Kidney epithelial cell (primary cell): Measurements from ENCODE around the gene NPPC. TPM values are rescaled to one million over a fixed set of nuclear protein-coding genes. Genes with fewer than 3 reads are reported as not detected.
"Not testable (repeated sequence)": the region's sequence is repeated elsewhere in the genome, so short reads cannot be mapped to it uniquely, and the experiment has no call there.

ENCODE experiments used
- DNase-seq: peaks from one replicate; pipeline ENCODE4 v3.0.0-alpha.2; 2010; ENCODE audit warnings: low read depth
- H3K27me3 ChIP-seq: 2 replicates; pipeline ENCODE4 v1.6.0; 2011; ENCODE audit warnings: low read length; ENCODE audit not compliant: control insufficient read depth, insufficient read depth
- H3K36me3 ChIP-seq: 2 replicates; pipeline ENCODE4 v1.5.1; 2011; ENCODE audit warnings: low read length; ENCODE audit not compliant: control insufficient read depth, insufficient read depth
- H3K4me3 ChIP-seq: 2 replicates; pipeline ENCODE4 v1.5.1; 2011; ENCODE audit warnings: low read depth, mild to moderate bottlenecking, control low read depth, low read length
- CTCF ChIP-seq: IDR thresholded peaks from 2 replicates; pipeline ENCODE4 v1.5.1; 2011; ENCODE audit warnings: mild to moderate bottlenecking, moderate library complexity, low read length, control low read depth, inconsistent platforms; ENCODE audit not compliant: insufficient read depth, poor library complexity, severe bottlenecking
- total RNA-seq: library from RNA; depleted of rRNA; stranded (reverse); fragments of >200 nt; gene quantifications from 2 replicates; pipeline ENCODE4 v1.2.3, GENCODE V29; 2015

The NPPC gene
- total RNA-seq, 1 donor from 2014 or later = not detected

GRCh38 chr2:231914077-231914690 lies 12.0 kb downstream of the NPPC start:
- no peaks in the 10 kb centered on the region for H3K36me3 ChIP-seq
- peaks cover 20% of the 10 kb centered on the region for H3K27me3 ChIP-seq
- TF ChIP-seq CTCF = no peak
- H3K4me3 ChIP-seq = no peak overlapping the region
- no peak for DNase-seq

- Histone ChIP-seq H3K36me3 (no peaks in the 10 kb centered on the region), H3K4me3 (no peak overlapping the region), H3K27me3 (peaks cover 16% of the 10 kb centered on the region)
- TF ChIP-seq CTCF = no peak
- DNase-seq = no peak
Observed at GRCh38 chr2:231911381-231911780, 14.8 kb downstream of the NPPC start.

- Histone ChIP-seq H3K36me3 (no peaks in the 10 kb centered on the region), H3K4me3 (no peak overlapping the region), H3K27me3 (peaks cover 16% of the 10 kb centered on the region)
- TF ChIP-seq CTCF = no peak
- DNase-seq = no peak
Observed at GRCh38 chr2:231910771-231911170, 15.4 kb downstream of the NPPC start.

- H3K4me3 ChIP-seq, H3K36me3 ChIP-seq: not testable (repeated sequence)
- peaks cover 16% of the 10 kb centered on the region for H3K27me3 ChIP-seq
Observed at GRCh38 chr2:231910161-231910560, 16.0 kb downstream of the NPPC start.

GRCh38 chr2:231909631-231910030 lies 16.6 kb downstream of the NPPC start:
- Histone ChIP-seq H3K36me3 (no peaks in the 10 kb centered on the region), H3K4me3 (no peak overlapping the region), H3K27me3 (peaks cover 14% of the 10 kb centered on the region)
- TF ChIP-seq CTCF = no peak
- DNase-seq = no peak

More at GRCh38 chr2:231910161-231910560, 16.0 kb downstream of the NPPC start:
- DNase-seq = not testable (repeated sequence)

GRCh38 chr2:231908584-231908983 lies 17.6 kb downstream of the NPPC start:
- no peak for TF ChIP-seq CTCF
- no peaks in the 10 kb centered on the region for H3K36me3 ChIP-seq
- DNase-seq = no peak
- H3K4me3 ChIP-seq = no peak overlapping the region
- H3K27me3 ChIP-seq = peaks cover 12% of the 10 kb centered on the region
